ENCODE data around the gene DSC1.

The DSC1 gene

DNA sequence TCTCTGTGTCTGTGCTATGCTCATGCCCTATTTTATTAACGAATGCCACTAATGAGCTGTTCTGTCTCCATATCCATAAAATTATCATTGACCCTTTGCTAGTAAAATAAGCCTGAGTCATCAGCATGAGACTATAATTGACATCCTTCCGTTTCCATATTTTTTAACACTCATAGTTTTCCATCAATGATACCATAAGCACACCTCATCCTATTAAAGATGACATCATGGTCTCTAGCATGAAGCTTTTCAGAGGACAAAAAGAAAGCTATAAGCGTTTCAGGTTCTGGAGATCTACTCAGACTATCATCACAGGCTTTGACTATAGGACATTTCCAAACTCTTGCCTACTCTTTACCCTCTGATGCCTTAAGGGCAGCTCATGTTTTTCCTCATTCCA, 59.2 kb downstream of the DSC1 start:
- DNase-seq (ENCODE audit: low read depth), result no peak

- no peak for DNase-seq (ENCODE audit: low read depth)
Measured at GRCh38 chr18:31102941-31103340, 59.7 kb downstream of the DSC1 start.

DNA sequence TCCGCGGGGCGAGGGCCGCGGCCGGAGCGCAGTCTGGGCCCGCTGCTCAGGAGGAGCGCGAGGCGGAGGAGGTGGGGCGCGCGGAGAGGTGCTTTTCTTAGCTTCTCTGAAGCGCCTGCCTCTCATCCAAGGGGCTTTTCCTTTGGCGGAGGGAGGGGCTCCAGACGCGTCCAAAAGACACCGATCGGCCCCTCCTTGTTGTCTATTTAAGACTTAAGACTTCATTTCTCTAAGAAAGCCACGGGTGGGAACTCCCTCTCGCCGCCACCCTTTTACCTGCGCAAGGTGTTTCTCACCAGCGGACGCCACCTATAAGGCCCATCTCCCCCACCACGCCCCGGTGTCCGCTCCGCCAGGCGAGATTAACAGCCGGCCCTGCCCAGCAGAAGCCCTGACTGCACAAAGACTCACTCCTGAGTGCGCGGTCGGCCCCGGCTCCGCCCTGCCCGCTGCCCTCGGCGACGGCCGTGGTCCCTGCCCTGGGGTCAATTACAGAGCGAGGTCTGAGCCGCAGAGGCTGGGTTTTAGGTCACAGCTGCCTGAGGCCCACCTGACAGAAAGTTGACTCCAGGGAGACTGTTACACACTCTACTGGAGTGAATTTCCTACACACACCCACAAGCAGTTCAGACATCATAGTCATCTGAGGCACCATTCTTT, 60.5 kb downstream of the DSC1 start, which contains the start of gene DSC2:
Gene DSC2 (minus strand): TSS at position 397 of the 660 bp plus-strand sequence. CDS start 450 bp downstream, outside the sequence.
- no peak for DNase-seq (ENCODE audit: low read depth)

GRCh38 chr18:31101183-31102024, 61.3 kb downstream of the DSC1 start:
- DNase-seq (ENCODE audit: low read depth), result no peak

GRCh38 chr18:31100436-31101182, 62.0 kb downstream of the DSC1 start:
- DNase-seq (ENCODE audit: low read depth), result no peak

GRCh38 chr18:31099450-31100230, 63.0 kb downstream of the DSC1 start:
- no peak for DNase-seq (ENCODE audit: low read depth)

DNA sequence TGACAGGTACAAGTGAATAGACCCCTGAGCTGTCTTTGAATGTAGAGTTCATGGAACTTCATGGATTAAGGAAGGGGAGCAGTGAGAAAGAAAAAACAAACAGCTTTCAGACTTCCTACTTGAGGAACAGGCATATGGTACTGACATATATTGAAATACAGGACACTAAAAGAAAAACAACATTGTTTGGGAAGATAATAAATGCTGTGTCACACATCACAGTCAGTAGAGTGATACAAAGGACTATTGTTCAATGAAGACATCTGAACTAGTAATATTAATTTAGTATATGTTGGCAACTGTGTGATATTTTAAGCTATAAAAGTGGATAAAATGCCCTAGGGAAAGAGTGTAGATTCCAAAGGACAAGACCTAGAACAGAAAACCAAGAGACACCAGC, 63.8 kb downstream of the DSC1 start:
- DNase-seq (ENCODE audit: low read depth), result no peak

GRCh38 chr18:31097666-31098065, 65.0 kb downstream of the DSC1 start:
- DNase-seq (ENCODE audit: low read depth), result no peak

DNA sequence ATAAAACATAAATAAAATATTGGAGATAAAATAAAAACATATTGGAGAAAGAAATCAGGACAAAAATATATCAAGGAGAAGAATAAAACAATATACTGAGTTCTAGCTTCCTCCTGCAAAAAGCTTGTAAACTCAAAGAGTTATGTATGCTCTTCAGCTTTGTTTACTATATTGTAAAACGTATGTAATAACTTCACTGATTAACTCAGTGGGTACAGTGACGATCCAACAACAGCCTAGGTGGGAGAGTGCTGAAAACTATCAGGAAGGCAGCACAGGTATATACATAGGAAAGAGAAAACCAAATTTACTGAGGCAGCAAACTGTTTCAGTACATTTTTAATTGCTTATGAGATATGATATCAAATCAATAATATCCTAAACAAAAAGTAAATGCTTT, 68.8 kb downstream of the DSC1 start:
- DNase-seq (ENCODE audit: low read depth), result no peak

GRCh38 chr18:31093294-31093693, 69.4 kb downstream of the DSC1 start:
- no peak for DNase-seq (ENCODE audit: low read depth)

DNA sequence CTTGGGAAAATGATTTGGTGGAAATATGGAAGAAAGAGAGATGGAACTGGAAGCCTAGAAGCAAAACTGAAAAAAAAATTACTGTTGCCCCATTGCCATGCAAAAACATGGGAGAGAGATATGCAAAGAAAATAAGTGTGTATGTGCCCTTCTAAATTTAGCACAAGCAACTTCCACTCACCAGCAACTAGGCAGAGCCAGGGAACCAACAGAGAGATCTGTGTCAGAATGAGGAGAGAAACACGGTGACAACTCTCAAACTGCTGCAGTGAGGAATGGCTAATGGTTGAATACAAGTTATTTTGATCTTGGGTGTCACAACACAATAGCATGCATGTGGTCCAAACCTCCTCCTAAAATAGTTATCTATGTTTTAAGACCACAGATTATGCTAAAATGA, 71.3 kb downstream of the DSC1 start:
- DNase-seq (ENCODE audit: low read depth), result no peak

GRCh38 chr18:31088532-31088931, 74.1 kb downstream of the DSC1 start:
- DNase-seq (ENCODE audit: low read depth), result no peak

- no peak for DNase-seq (ENCODE audit: low read depth)
Measured at GRCh38 chr18:31079973-31080372, 82.7 kb downstream of the DSC1 start.
